PC-3 (cell line): ENCODE results near the gene FANCL. TPM values are rescaled to one million over a fixed set of nuclear protein-coding genes. Genes with fewer than 3 reads are reported as not detected.

Experiments used
- ATAC-seq: fragments of 200-7000 bp; cut with Tn5 transposase; 2 replicates; pipeline ENCODE4 v1.9.1; 2020; ENCODE audit warnings: mild to moderate bottlenecking, moderate library complexity
- BruUV-seq: library from RNA; stranded (reverse); fragments of 400-500 nt; replicated peaks from 2 replicates; lab custom pipeline; 2021; lab: Mats Ljungman, UMichigan
- CTCF ChIA-PET: fragments of 300-600 bp; sonication (Branson Sonifier 250); formaldehyde crosslinking; loops from one replicate; lab custom pipeline; 2022; ENCODE audit warnings: antibody characterized with exemption; lab: Charles Lee
- POLR2A ChIA-PET: fragments of 300-600 bp; sonication (Branson Sonifier 250); formaldehyde crosslinking; loops from one replicate; lab custom pipeline; 2022; ENCODE audit warnings: antibody characterized with exemption; ENCODE audit not compliant: unreplicated experiment; lab: Charles Lee
- DNase-seq: peaks from one replicate; pipeline ENCODE4 v3.0.0-alpha.2; 2015
- H2AFZ ChIP-seq: fragments of 300-600 bp; sonication (generic); 2 replicates; pipeline ENCODE4 v1.6.0; 2016; ENCODE audit warnings: antibody characterized with exemption, low read length
- H3F3A ChIP-seq: fragments of 300-600 bp; sonication (generic); one replicate; pipeline ENCODE4 v1.6.0; 2017; ENCODE audit warnings: antibody characterized with exemption, low read length, control low read depth, mild to moderate bottlenecking; ENCODE audit not compliant: unreplicated experiment
- H3K27ac ChIP-seq: fragments of 300-600 bp; sonication (generic); 2 replicates; pipeline ENCODE4 v1.5.1; 2016; ENCODE audit warnings: mild to moderate bottlenecking, low read length
- H3K27me3 ChIP-seq: fragments of 300-600 bp; sonication (generic); 2 replicates; pipeline ENCODE4 v1.6.1; 2016; ENCODE audit warnings: low read length, mixed read lengths
- H3K36me3 ChIP-seq: fragments of 300-600 bp; sonication (generic); 2 replicates; pipeline ENCODE4 v1.6.1; 2016; ENCODE audit warnings: low read depth, mixed run types, low read length, mixed read lengths
- H3K4me1 ChIP-seq: fragments of 300-600 bp; sonication (generic); 2 replicates; pipeline ENCODE4 v1.5.1; 2016; ENCODE audit warnings: low read length; ENCODE audit not compliant: insufficient read depth
- H3K4me2 ChIP-seq: fragments of 300-600 bp; sonication (generic); 2 replicates; pipeline ENCODE4 v1.6.0; 2016; ENCODE audit warnings: low read length
- H3K4me3 ChIP-seq: fragments of 300-600 bp; sonication (generic); 2 replicates; pipeline ENCODE4 v1.5.1; 2016; ENCODE audit warnings: mild to moderate bottlenecking, low read length, mixed read lengths
- H3K79me2 ChIP-seq: fragments of 300-600 bp; sonication (generic); 2 replicates; pipeline ENCODE4 v1.6.1; 2017; ENCODE audit warnings: low read length, mixed read lengths
- H3K9ac ChIP-seq: fragments of 300-600 bp; sonication (generic); 2 replicates; pipeline ENCODE4 v1.6.0; 2016; ENCODE audit warnings: mild to moderate bottlenecking, low read length
- H3K9me2 ChIP-seq: fragments of 300-600 bp; sonication (generic); replicated peaks from 2 replicates; pipeline ENCODE4 v1.6.1; 2016; ENCODE audit warnings: mixed run types, low read length, mixed read lengths
- H3K9me3 ChIP-seq: fragments of 300-600 bp; sonication (generic); 2 replicates; pipeline ENCODE4 v1.6.1; 2016; ENCODE audit warnings: low read length, mixed read lengths
- H4K20me1 ChIP-seq: fragments of 300-600 bp; sonication (generic); 2 replicates; pipeline ENCODE4 v1.6.1; 2016; ENCODE audit warnings: low read length, mixed read lengths
- EZH2 ChIP-seq: fragments of 300-600 bp; sonication (generic); IDR thresholded peaks from one replicate; pipeline ENCODE4 v1.6.1; 2017; ENCODE audit warnings: antibody characterized with exemption, mild to moderate bottlenecking, low read length; ENCODE audit not compliant: unreplicated experiment
- EZH2phosphoT487 ChIP-seq: fragments of 300-600 bp; sonication (generic); IDR thresholded peaks from 2 replicates; pipeline ENCODE4 v1.6.1; 2018; ENCODE audit warnings: mild to moderate bottlenecking, antibody characterized with exemption, low read length, borderline replicate concordance
- intact Hi-C: fragments of 100-400 bp; cut with micrococcal nuclease; formaldehyde crosslinking; loops from 2 replicates; pipeline ENCODE4 v1.9.0; 2023
- total RNA-seq: library from RNA; depleted of rRNA; stranded (reverse); fragments of >200 nt; gene quantifications from 2 replicates; pipeline ENCODE4 v1.2.3, GENCODE V29; 2014
- TF ChIP-seq, protein P1 (sequence below): fragments of 300-600 bp; sonication (generic); conservative IDR thresholded peaks from 2 replicates; pipeline ENCODE4 v1.5.1; 2017; ENCODE audit warnings: antibody characterized with exemption, low read depth, mild to moderate bottlenecking, low read length

Gene FANCL
- total RNA-seq, 1 experiment from 2014 or later = 18.0 TPM

GRCh38 chr2:58206785-58207184 is 34.3 kb downstream of the FANCL start:
- H3K4me1 ChIP-seq = peaks cover 28% of the 10 kb centered on the region
- H3F3A ChIP-seq = no peaks in the 10 kb centered on the region
- H3K4me2 ChIP-seq = no peak overlapping the region
- TF ChIP-seq EZH2 (no peak), EZH2phosphoT487 (no peak)
- TF ChIP-seq, protein P1, sequence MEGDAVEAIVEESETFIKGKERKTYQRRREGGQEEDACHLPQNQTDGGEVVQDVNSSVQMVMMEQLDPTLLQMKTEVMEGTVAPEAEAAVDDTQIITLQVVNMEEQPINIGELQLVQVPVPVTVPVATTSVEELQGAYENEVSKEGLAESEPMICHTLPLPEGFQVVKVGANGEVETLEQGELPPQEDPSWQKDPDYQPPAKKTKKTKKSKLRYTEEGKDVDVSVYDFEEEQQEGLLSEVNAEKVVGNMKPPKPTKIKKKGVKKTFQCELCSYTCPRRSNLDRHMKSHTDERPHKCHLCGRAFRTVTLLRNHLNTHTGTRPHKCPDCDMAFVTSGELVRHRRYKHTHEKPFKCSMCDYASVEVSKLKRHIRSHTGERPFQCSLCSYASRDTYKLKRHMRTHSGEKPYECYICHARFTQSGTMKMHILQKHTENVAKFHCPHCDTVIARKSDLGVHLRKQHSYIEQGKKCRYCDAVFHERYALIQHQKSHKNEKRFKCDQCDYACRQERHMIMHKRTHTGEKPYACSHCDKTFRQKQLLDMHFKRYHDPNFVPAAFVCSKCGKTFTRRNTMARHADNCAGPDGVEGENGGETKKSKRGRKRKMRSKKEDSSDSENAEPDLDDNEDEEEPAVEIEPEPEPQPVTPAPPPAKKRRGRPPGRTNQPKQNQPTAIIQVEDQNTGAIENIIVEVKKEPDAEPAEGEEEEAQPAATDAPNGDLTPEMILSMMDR = no peak
- intact Hi-C loops = no loop called here
- no peaks in the 10 kb centered on the region for H3K9me2 ChIP-seq
- no peak overlapping the region for H3K9ac ChIP-seq
- no peak overlapping the region for H2AFZ ChIP-seq
- no peaks in the 10 kb centered on the region for H3K9me3 ChIP-seq
- CTCF ChIA-PET = no interaction called here
- BruUV-seq = no TSS peak
- H4K20me1 ChIP-seq = no peaks in the 10 kb centered on the region
- no peak overlapping the region for H3K27ac ChIP-seq
- H3K4me3 ChIP-seq = no peak overlapping the region
- peaks cover 9% of the 10 kb centered on the region for H3K36me3 ChIP-seq
- H3K27me3 ChIP-seq = no peaks in the 10 kb centered on the region
- ATAC-seq (no peak), DNase-seq (no peak)
- POLR2A ChIA-PET = no interaction called here
- no peaks in the 10 kb centered on the region for H3K79me2 ChIP-seq

- H4K20me1 ChIP-seq = no peaks in the 10 kb centered on the region
- ChIA-PET CTCF (no interaction called here), POLR2A (interaction anchor here (0.6 kb wide), 1 partner anchor 604 kb away, joined by 3 read pairs; no protein-coding TSS in a partner anchor)
- H3F3A ChIP-seq = no peaks in the 10 kb centered on the region
- peaks cover 28% of the 10 kb centered on the region for H3K4me1 ChIP-seq
- DNase-seq (peak; percentile 83), ATAC-seq (peak; percentile 97)
- H2AFZ ChIP-seq = no peak overlapping the region
- intact Hi-C loops = no loop called here
- no peaks in the 10 kb centered on the region for H3K9me3 ChIP-seq
- TF ChIP-seq, protein P1 = no peak
- TF ChIP-seq EZH2 = no peak
- no peak for TF ChIP-seq EZH2phosphoT487
- no peaks in the 10 kb centered on the region for H3K9me2 ChIP-seq
- no TSS peak for BruUV-seq
- peak overlapping the region; percentile 76 for H3K4me2 ChIP-seq
- H3K27me3 ChIP-seq = no peaks in the 10 kb centered on the region
- peak overlapping the region; percentile 73 for H3K27ac ChIP-seq
- no peak overlapping the region for H3K9ac ChIP-seq
- H3K79me2 ChIP-seq = no peaks in the 10 kb centered on the region
- peaks cover 2% of the 10 kb centered on the region; the same call in 1 of the 2 replicates for H3K36me3 ChIP-seq
- peak overlapping the region; percentile 20 for H3K4me3 ChIP-seq
These were observed 36.7 kb downstream of the FANCL start for GRCh38 chr2:58204195-58204959.

GRCh38 chr2:58203018-58203417 is 38.1 kb downstream of the FANCL start:
- Histone ChIP-seq H3K4me1 (peaks cover 28% of the 10 kb centered on the region), H3F3A (no peaks in the 10 kb centered on the region), H2AFZ (no peak overlapping the region), H3K79me2 (no peaks in the 10 kb centered on the region), H3K9ac (no peak overlapping the region), H3K9me2 (no peaks in the 10 kb centered on the region), H3K4me3 (no peak overlapping the region), H3K27me3 (no peaks in the 10 kb centered on the region), H3K36me3 (no peaks in the 10 kb centered on the region; the same call in 1 of the 2 replicates), H4K20me1 (no peaks in the 10 kb centered on the region), H3K4me2 (peak overlapping the region; percentile 76; the same call in 1 of the 2 replicates), H3K9me3 (no peaks in the 10 kb centered on the region), H3K27ac (no peak overlapping the region)
- TF ChIP-seq EZH2phosphoT487 (no peak), EZH2 (no peak)
- TF ChIP-seq, protein P1 = no peak
- intact Hi-C loops = no loop called here
- ChIA-PET CTCF (no interaction called here), POLR2A (no interaction called here)
- no TSS peak for BruUV-seq
- ATAC-seq = no peak
- no peak for DNase-seq
